GM13976 (cell line): Measurements from ENCODE around the gene ZNF17.

Experiments used
- DNase-seq: peaks from one replicate; pipeline ENCODE4 v3.0.0; 2012; ENCODE audit warnings: low spot score
- in situ Hi-C: fragments of 300-500 bp; cut with MboI; formaldehyde crosslinking; loops from one replicate; pipeline ENCODE4 v1.12.0; 2022; ENCODE audit warnings: low sequenced_read_pairs, mixed read lengths, inconsistent platforms; ENCODE audit not compliant: unreplicated experiment
- TF ChIP-seq, protein P1 (sequence below): IDR thresholded peaks from 2 replicates; pipeline ENCODE4 v1.5.1; 2012; ENCODE audit warnings: borderline replicate concordance, mild to moderate bottlenecking; ENCODE audit not compliant: insufficient read depth; ENCODE audit errors: extremely low read depth, missing control alignments, control extremely low read depth

The ZNF17 gene

DNA sequence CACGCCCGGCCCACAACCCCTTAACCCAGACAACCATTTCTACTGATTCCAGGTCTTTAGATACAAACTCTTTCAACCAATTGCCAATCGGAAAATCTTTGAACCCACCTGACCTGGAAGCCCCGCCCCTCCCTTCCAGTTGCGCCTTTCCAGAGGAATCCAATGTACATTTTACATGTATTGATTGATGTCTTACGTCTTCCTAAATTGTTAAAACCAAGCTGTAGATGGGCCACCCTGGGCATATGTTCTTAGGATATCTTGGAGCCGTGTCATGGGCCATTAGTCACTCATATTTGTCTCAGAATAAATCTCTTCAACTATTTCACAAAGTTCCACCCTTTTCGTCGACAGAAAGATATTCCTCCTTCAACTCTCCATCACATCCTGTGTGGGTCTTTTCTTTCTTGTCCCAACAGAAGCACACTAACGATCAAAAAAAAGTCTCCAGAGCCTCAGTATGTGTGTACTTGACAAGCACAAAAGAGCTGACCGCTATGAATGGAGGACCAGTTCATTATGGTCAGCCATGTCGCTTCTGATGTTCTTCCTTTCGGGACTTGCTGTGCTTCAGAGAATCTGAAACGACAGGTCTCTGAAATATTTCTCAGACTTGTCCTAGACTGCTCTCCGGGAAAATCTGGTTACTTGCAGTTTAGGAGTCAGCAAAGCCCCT lies 23.6 kb downstream of the ZNF17 start:
- TF ChIP-seq, protein P1, sequence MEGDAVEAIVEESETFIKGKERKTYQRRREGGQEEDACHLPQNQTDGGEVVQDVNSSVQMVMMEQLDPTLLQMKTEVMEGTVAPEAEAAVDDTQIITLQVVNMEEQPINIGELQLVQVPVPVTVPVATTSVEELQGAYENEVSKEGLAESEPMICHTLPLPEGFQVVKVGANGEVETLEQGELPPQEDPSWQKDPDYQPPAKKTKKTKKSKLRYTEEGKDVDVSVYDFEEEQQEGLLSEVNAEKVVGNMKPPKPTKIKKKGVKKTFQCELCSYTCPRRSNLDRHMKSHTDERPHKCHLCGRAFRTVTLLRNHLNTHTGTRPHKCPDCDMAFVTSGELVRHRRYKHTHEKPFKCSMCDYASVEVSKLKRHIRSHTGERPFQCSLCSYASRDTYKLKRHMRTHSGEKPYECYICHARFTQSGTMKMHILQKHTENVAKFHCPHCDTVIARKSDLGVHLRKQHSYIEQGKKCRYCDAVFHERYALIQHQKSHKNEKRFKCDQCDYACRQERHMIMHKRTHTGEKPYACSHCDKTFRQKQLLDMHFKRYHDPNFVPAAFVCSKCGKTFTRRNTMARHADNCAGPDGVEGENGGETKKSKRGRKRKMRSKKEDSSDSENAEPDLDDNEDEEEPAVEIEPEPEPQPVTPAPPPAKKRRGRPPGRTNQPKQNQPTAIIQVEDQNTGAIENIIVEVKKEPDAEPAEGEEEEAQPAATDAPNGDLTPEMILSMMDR, result no peak
- in situ Hi-C loops, result no loop called here
- no peak for DNase-seq

DNA sequence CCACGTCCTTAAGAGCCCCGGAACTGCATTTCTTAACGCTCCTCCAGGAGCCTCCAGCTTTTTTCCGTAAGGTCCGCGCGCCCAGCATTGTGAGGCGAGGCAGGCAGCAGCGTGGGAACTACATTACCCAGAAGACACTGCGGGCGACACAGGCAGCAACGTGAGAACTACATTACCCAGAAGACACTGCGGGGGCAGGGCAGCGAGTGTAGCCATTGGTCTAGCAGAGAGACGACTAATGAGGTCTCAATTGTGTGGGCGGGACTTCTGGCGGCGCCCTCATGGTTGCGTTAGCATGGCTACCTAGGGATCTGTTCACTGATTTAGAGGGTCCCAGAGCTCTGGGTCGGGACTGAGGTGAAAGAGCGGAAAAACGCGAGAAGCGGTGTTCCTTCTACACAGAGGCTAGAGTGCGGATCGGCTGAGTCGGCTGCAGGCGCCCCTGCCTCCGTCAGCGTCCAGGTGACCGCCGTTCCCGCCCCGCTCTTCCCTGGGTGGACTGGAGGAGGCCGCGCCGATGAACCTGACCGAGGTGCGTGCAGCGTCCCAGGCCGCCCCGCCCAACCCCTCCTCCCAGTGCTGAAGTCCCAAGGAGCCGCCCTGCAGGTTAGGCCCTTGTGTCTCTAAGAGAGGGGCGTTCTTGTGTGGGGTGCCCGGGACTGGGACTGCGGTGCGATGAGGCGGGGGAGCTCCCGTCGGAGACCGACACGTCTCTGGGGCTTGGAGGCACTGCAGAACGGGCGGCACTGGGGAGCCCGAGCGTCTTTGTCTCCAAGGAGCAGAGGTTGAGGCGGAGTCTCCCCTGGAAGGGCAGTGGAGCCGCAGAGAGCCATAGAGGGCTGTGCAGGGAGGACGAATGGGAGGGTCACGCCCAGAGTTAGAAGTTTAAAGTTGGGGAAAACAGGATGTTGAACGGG lies 24.4 kb downstream of the ZNF17 start, which contains the start of gene ZNF749:
Gene ZNF749 (plus strand): TSS at position 264 of the 917 bp plus-strand sequence. CDS start 254 bp downstream, at position 518.
- peak; percentile 97 for DNase-seq
- TF ChIP-seq, protein P1, result no peak
- in situ Hi-C loops, result no loop called here

GRCh38 chr19:57436417-57436816 lies 25.5 kb downstream of the ZNF17 start:
- DNase-seq, result no peak
- in situ Hi-C loops, result no loop called here
- TF ChIP-seq, protein P1, result no peak

DNA sequence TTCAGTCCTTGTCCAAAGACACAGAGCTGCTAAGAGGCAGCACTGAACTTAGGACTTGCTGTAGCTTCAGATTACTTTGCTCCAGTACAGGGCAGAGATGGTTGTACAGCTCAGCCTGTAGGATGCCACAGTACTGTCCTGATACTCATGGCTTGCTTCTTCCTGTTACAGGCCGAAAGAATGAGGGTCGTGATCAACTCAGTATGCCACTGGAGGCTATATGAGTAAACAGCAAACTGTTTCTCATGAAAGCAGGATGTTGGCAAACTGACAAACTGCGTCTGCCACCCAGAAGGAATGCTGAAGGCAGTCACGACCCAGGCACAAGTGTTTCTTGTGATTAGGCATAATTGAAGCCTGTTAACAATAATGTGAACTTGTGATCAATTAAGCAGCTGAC lies 27.0 kb downstream of the ZNF17 start:
- TF ChIP-seq, protein P1, result no peak
- in situ Hi-C loops, result no loop called here
- DNase-seq, result no peak

DNA sequence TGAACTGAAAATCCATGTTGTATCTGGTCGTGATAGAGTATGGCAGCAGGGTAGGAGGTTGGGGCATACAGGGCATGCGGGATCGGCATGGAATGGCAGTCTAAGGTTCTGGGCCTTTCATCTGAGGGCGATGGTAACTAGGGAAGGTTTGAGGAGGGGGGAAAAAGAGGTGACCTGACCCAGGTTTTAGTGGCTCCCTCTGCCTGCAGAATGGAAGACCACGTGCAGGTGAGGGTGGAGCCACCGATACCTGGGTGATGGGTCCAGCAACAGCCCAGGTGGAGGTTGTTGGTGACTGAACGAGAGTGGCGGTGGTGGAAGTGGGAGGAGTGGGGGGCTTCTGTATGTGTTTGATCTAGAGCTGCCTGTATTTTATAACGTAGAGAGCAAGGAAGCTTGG lies 28.0 kb downstream of the ZNF17 start:
- DNase-seq, result no peak
- TF ChIP-seq, protein P1, result no peak
- in situ Hi-C loops, result no loop called here

DNA sequence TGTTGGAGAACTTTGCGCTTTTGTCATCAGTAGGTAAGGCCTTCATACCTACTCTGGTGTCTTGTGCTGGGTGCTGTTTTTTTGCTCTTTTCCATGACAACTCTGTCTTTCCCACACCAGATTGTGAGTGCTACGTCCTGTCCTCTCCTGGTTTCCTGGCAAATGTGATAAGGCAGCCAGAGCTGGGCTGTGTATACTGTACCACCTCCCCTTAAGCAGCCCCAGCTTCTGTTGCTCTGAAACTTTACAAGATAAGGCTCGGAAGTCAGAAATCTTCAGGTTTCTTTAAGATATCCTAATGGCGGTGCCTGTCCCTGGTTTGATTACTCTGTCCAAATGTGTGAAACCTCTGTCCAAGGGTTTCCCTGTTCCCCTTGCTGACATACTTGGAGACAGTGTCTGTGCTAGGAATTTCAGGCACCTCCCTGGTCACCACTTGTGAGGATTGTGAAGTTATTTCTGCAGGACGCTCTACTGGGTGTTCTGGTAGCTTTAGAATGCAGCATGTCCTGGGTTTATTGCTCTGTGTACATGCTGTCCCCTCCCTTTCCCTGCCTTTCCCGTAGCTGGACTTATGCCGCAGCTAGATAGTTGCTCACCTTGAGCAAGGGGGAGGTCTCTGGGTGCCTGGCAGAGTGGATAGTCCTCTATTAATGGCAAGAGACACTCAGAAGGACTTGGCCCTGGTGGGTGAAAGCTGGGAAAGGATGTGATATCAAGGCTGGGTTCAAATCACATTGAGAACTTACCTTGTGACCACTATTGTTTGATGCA lies 31.2 kb downstream of the ZNF17 start:
- in situ Hi-C loops, result no loop called here
- TF ChIP-seq, protein P1, result no peak
- DNase-seq, result no peak
